Measurements from ENCODE around the gene SMC2. TPM values are rescaled to one million over a fixed set of nuclear protein-coding genes. Genes with fewer than 3 reads are reported as not detected.
A peak's percentile ranks its signal among the peaks of the same experiment; 100 is the strongest.

Gene SMC2
- total RNA-seq, 4 donors from 2014 or later, result 4.7 to 15.7 (median 5.4) TPM

DNA sequence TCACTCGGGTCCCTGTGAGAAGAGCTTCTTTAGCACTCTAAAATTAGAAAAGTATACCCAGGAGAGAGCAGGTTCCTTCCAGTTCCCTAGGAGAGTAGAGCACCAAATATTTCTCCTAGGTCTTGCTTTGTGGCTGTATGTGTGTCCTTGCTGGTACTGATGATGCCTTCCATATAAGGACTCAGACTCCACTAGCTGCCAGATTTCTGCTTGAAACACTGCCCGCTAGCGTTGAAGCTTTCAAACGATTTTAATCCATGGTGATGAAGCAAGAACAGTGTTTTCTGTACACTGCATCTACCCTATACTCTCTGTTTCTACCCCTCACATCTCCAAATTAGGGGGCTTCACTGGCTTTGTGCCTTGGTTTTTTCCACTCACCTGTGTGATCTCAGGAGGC is 2.4 kb upstream of the SMC2 start:
- Histone ChIP-seq H3K36me3 (no peaks in the 10 kb centered on the region), H3K27me3 (no peaks in the 10 kb centered on the region), H3K4me1 (peaks cover 0 to 12% (median 4%) of the 10 kb centered on the region in 4 donors), H3K9me3 (no peaks in the 10 kb centered on the region), H3K27ac (peak overlapping the region in 1 of 4 donors; percentile 94), H3K4me3 (no peak overlapping the region)
- TF ChIP-seq CTCF (IDR thresholded peaks at IDR 0.05) (peak in 2 of 6 experiments; percentile 11 to 26), POLR2A (IDR thresholded peaks at IDR 0.05) (no peak)
- DNase-seq, result no peak

GRCh38 chr9:104092192-104092591 is 1.9 kb upstream of the SMC2 start:
- H3K27me3 ChIP-seq, result no peaks in the 10 kb centered on the region
- peak overlapping the region in 1 of 4 donors; percentile 94 for H3K27ac ChIP-seq
- H3K36me3 ChIP-seq, result no peaks in the 10 kb centered on the region
- no peak for DNase-seq
- no peak overlapping the region for H3K4me3 ChIP-seq
- H3K4me1 ChIP-seq, result peaks cover 0 to 12% (median 4%) of the 10 kb centered on the region in 4 donors
- TF ChIP-seq CTCF (IDR thresholded peaks at IDR 0.05), result no peak
- TF ChIP-seq POLR2A (IDR thresholded peaks at IDR 0.05), result no peak
- no peaks in the 10 kb centered on the region for H3K9me3 ChIP-seq

- no peaks in the 10 kb centered on the region for H3K9me3 ChIP-seq
- peak overlapping the region; percentile 91 to 95 (median 94) for H3K27ac ChIP-seq
- no peak for DNase-seq
- peaks cover 0 to 12% (median 4%) of the 10 kb centered on the region in 4 donors for H3K4me1 ChIP-seq
- H3K36me3 ChIP-seq, result no peaks in the 10 kb centered on the region
- peak overlapping the region; percentile 73 to 87 (median 78) for H3K4me3 ChIP-seq
- TF ChIP-seq POLR2A (IDR thresholded peaks at IDR 0.05) (no peak), CTCF (IDR thresholded peaks at IDR 0.05) (peak in 1 of 6 experiments; percentile 4)
- H3K27me3 ChIP-seq, result no peaks in the 10 kb centered on the region
These were observed 1.1 kb upstream of the SMC2 start for GRCh38 chr9:104092875-104093600.

DNA sequence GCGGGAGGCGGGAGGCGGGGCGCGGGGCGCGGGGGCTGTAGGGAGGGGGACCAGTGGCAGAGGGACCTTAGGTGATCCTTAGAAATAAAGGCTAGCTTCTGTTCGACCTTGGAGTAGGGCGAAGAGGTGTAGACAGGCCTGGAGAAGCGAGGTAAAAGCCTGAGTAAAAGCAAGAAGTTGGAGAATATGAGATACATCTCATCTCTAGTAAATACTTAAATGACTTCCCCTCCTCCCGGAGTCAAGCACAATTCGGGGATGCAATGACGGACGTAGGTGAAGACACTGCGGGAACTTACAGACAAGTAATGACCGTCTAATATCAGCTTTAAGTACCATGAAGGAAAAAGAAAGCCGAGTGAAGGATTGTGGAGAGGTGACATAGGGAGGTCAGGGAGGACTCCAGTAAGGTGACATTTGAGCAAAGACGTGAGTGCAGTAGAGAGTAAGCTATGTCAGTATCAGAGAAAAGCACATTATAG is 466 bp downstream of the SMC2 start:
- Histone ChIP-seq H3K27me3 (no peaks in the 10 kb centered on the region), H3K4me1 (peaks cover 0 to 12% (median 4%) of the 10 kb centered on the region in 4 donors), H3K4me3 (peak overlapping the region; percentile 73 to 87 (median 78)), H3K27ac (peak overlapping the region; percentile 91 to 95 (median 94)), H3K36me3 (no peaks in the 10 kb centered on the region), H3K9me3 (no peaks in the 10 kb centered on the region)
- DNase-seq, result no peak
- TF ChIP-seq POLR2A (IDR thresholded peaks at IDR 0.05), result no peak
- TF ChIP-seq CTCF (IDR thresholded peaks at IDR 0.05), result no peak

- peaks cover 0 to 5% (median 2%) of the 10 kb centered on the region in 4 donors for H3K4me1 ChIP-seq
- no peak overlapping the region for H3K27ac ChIP-seq
- peaks cover 0 to 32% (median 0%) of the 10 kb centered on the region in 3 donors for H3K36me3 ChIP-seq
- no peaks in the 10 kb centered on the region for H3K27me3 ChIP-seq
- H3K9me3 ChIP-seq, result no peaks in the 10 kb centered on the region
- no peak overlapping the region for H3K4me3 ChIP-seq
- no peak for TF ChIP-seq POLR2A (IDR thresholded peaks at IDR 0.05)
- no peak for TF ChIP-seq CTCF (IDR thresholded peaks at IDR 0.05)
- no peak for DNase-seq
These were observed 5.5 kb downstream of the SMC2 start for GRCh38 chr9:104099630-104100029.

All from Peyer's patch (tissue), 4 donors.